T-helper 2 cell treated with Interferon-gamma antibody and Interleukin-4, amounts not matched to agents 5 μg/mL and 100 μg/mL, for 36 hours (primary cell): ENCODE data around the gene MAP7.
"Not testable (repeated sequence)": the region's sequence is repeated elsewhere in the genome, so short reads cannot be mapped to it uniquely, and the experiment has no call there.

ENCODE experiments used
- DNase-seq: peaks from one replicate; pipeline ENCODE4 v3.0.0; 2021; ENCODE audit warnings: low spot score
- H3K27ac Mint-ChIP-seq: one replicate; pipeline ENCODE4 v1.8.0; 2021; ENCODE audit warnings: mild to moderate bottlenecking, mixed read lengths
- H3K27me3 Mint-ChIP-seq: one replicate; pipeline ENCODE4 v1.8.0; 2021; ENCODE audit warnings: low read depth, mixed read lengths
- H3K36me3 Mint-ChIP-seq: one replicate; pipeline ENCODE4 v1.8.0; 2021; ENCODE audit warnings: low read depth, mixed read lengths
- H3K4me1 Mint-ChIP-seq: one replicate; pipeline ENCODE4 v1.8.0; 2021; ENCODE audit warnings: low read depth, mixed read lengths
- H3K4me3 Mint-ChIP-seq: one replicate; pipeline ENCODE4 v1.8.0; 2022; ENCODE audit warnings: mild to moderate bottlenecking, moderate library complexity, mixed read lengths
- H3K9me3 Mint-ChIP-seq: one replicate; pipeline ENCODE4 v1.8.0; 2021; ENCODE audit warnings: mixed read lengths

Gene MAP7

DNA sequence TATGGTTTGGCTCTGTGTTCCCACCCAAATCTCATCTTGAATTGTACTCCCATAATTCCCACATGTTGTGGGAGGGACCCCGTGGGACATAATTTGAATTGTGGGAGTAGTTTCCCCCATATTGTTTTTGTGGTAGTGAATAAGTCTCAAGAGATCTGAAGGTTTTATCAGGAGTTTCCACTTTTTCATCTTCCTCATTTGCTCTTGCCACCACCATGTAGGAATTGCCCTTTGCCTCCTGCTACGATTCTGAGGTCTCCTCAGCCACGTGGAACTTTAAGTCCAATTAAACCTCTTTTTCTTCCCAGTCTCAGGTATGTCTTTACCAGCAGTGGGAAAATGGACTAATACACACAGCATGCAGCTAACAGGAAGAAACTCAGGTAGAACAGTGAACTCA is 151.8 kb downstream of the MAP7 start:
- DNase-seq = no peak
- no peak overlapping the region for H3K4me3 Mint-ChIP-seq
- no peaks in the 10 kb centered on the region for H3K9me3 Mint-ChIP-seq
- no peaks in the 10 kb centered on the region for H3K36me3 Mint-ChIP-seq
- peaks cover 5% of the 10 kb centered on the region for H3K27me3 Mint-ChIP-seq
- H3K4me1 Mint-ChIP-seq = no peaks in the 10 kb centered on the region
- no peak overlapping the region for H3K27ac Mint-ChIP-seq

DNA sequence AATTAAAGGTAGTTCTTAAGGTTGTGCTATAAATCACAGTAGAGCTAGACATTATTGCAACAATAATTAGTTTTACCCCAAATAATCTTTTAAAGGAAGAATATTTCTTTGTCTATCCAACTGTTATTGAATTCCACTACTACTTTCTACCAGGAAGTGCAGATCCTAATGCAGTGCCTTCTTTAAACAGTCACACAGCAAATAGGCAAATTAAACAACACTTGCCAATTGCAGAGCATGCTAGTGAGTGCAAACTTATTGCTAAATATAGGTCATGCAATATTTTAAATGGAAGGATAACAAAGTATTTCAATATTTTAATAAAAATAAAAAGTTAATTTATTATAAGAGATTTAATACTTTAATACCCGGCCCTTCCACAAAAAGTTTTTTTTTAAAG is 153.3 kb downstream of the MAP7 start:
- H3K27ac Mint-ChIP-seq = no peak overlapping the region
- no peak for DNase-seq
- H3K9me3 Mint-ChIP-seq = no peaks in the 10 kb centered on the region
- H3K4me1 Mint-ChIP-seq = no peaks in the 10 kb centered on the region
- no peak overlapping the region for H3K4me3 Mint-ChIP-seq
- no peaks in the 10 kb centered on the region for H3K36me3 Mint-ChIP-seq
- peaks cover 5% of the 10 kb centered on the region for H3K27me3 Mint-ChIP-seq

GRCh38 chr6:136390959-136391358 is 159.3 kb downstream of the MAP7 start:
- H3K27me3 Mint-ChIP-seq, H3K9me3 Mint-ChIP-seq, H3K4me3 Mint-ChIP-seq, H3K4me1 Mint-ChIP-seq, H3K27ac Mint-ChIP-seq, H3K36me3 Mint-ChIP-seq, DNase-seq: not testable (repeated sequence)

- no peak for DNase-seq
- H3K27ac Mint-ChIP-seq = no peak overlapping the region
- no peaks in the 10 kb centered on the region for H3K36me3 Mint-ChIP-seq
- H3K4me3 Mint-ChIP-seq = no peak overlapping the region
- H3K4me1 Mint-ChIP-seq = no peaks in the 10 kb centered on the region
- no peaks in the 10 kb centered on the region for H3K9me3 Mint-ChIP-seq
- H3K27me3 Mint-ChIP-seq = peaks cover 2% of the 10 kb centered on the region
Observed at GRCh38 chr6:136387316-136387715, 162.9 kb downstream of the MAP7 start.

GRCh38 chr6:136383268-136383937 is 166.8 kb downstream of the MAP7 start:
- H3K27me3 Mint-ChIP-seq = peaks cover 6% of the 10 kb centered on the region
- H3K27ac Mint-ChIP-seq = no peak overlapping the region
- no peak for DNase-seq
- H3K9me3 Mint-ChIP-seq = no peaks in the 10 kb centered on the region
- H3K4me3 Mint-ChIP-seq = no peak overlapping the region
- no peaks in the 10 kb centered on the region for H3K36me3 Mint-ChIP-seq
- no peaks in the 10 kb centered on the region for H3K4me1 Mint-ChIP-seq

DNA sequence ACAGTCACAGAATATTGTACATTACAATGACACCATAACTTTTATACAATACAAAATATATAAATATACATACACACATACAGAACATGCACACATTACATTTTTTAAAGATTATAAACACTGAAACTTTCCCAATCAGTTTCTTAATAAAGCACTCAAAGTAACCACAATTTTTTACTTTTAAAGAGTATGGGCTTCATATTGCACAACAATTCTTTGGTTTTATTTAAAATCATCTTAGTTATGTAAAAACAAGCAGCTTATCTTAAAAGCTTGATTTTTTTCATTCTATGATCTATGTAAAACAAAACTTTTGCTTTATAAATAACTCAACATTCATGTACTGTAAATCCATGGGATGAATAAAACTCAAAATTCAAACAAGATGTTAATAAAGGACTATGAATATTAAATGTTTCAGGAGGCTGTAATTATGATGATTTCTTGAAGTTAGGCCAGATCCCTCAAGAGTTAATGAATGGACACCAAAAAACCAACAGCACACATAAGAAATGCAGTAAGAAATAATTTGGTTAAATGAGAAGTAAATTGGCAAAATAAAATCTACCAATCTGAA is 167.5 kb downstream of the MAP7 start:
- no peaks in the 10 kb centered on the region for H3K4me1 Mint-ChIP-seq
- DNase-seq = no peak
- no peak overlapping the region for H3K4me3 Mint-ChIP-seq
- H3K36me3 Mint-ChIP-seq = no peaks in the 10 kb centered on the region
- H3K27me3 Mint-ChIP-seq = peaks cover 6% of the 10 kb centered on the region
- no peak overlapping the region for H3K27ac Mint-ChIP-seq
- H3K9me3 Mint-ChIP-seq = no peaks in the 10 kb centered on the region

GRCh38 chr6:136378888-136379287 is 171.3 kb downstream of the MAP7 start:
- H3K4me1 Mint-ChIP-seq = no peaks in the 10 kb centered on the region
- peaks cover 8% of the 10 kb centered on the region for H3K27me3 Mint-ChIP-seq
- H3K36me3 Mint-ChIP-seq = no peaks in the 10 kb centered on the region
- H3K4me3 Mint-ChIP-seq = no peak overlapping the region
- no peaks in the 10 kb centered on the region for H3K9me3 Mint-ChIP-seq
- DNase-seq = no peak
- no peak overlapping the region for H3K27ac Mint-ChIP-seq

DNA sequence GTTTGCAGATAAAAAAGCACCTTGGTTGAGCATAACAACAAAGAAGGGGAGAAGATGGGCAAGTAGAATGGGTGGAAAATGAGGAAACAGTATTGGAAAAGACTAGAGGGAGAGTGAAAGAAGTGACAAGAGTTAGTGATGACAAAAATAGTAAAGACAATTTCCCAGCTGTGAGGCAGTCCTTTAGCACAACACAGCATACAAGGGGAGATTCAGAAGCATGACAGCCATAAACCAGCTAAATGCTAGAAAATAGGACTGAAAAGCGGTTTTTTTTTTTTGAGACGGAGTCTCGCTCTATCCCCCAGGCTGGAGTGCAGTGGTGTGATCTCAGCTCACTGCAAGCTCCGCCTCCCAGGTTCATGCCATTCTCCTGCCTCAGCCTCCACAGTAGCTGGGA is 174.4 kb downstream of the MAP7 start:
- H3K27me3 Mint-ChIP-seq = peaks cover 18% of the 10 kb centered on the region
- not testable (repeated sequence) for H3K36me3 Mint-ChIP-seq, DNase-seq, H3K4me1 Mint-ChIP-seq, H3K4me3 Mint-ChIP-seq, H3K27ac Mint-ChIP-seq, H3K9me3 Mint-ChIP-seq

- Mint-ChIP-seq H3K4me3 (no peak overlapping the region), H3K9me3 (no peaks in the 10 kb centered on the region), H3K36me3 (no peaks in the 10 kb centered on the region), H3K27ac (no peak overlapping the region), H3K27me3 (peaks cover 24% of the 10 kb centered on the region), H3K4me1 (no peaks in the 10 kb centered on the region)
- DNase-seq = no peak
Observed at GRCh38 chr6:136371959-136372358, 178.3 kb downstream of the MAP7 start.

DNA sequence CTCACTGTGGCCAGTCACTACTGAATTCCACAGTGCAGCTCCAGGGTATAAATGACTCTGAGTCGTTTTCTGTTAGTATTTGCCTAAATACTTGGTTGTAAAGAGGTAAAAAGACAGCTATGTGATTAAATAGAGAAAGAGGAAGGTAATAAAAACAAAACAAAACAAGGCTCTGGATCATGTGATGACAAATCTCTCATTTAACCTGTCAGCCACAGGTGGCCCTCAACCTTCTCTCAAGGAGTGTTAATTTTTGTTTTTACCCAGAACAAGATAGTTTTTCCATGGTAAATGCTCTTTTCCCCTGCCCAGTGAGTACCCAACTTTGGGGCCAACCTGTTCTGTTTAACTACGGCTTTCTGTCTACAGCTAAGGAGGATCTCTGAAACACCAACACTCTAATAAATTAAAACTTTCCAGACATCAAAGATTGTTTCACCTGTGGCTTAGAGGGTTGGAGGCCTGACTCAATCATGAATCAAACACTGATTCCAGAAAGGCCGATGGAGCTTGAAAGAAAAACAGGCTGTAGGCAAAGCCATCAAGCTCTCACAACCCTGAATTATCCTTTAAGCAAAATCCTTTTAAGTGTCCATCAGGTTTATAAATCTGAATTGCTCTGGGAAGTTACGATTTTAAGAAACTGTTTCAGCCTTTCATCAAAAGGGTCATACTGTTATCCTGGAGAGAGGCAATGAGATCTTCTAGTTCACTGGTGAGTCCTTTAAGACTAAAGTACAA is 179.1 kb downstream of the MAP7 start:
- no peak for DNase-seq
- H3K36me3 Mint-ChIP-seq = no peaks in the 10 kb centered on the region
- no peak overlapping the region for H3K27ac Mint-ChIP-seq
- no peaks in the 10 kb centered on the region for H3K9me3 Mint-ChIP-seq
- peaks cover 27% of the 10 kb centered on the region for H3K27me3 Mint-ChIP-seq
- no peak overlapping the region for H3K4me3 Mint-ChIP-seq
- peaks cover 1% of the 10 kb centered on the region for H3K4me1 Mint-ChIP-seq

- H3K27me3 Mint-ChIP-seq = peaks cover 19% of the 10 kb centered on the region
- DNase-seq = no peak
- peak overlapping the region; percentile 1 for H3K4me3 Mint-ChIP-seq
- H3K36me3 Mint-ChIP-seq = no peaks in the 10 kb centered on the region
- H3K27ac Mint-ChIP-seq = peak overlapping the region; percentile 3
- H3K4me1 Mint-ChIP-seq = peaks cover 7% of the 10 kb centered on the region
- no peaks in the 10 kb centered on the region for H3K9me3 Mint-ChIP-seq
Observed at GRCh38 chr6:136365776-136366354, 184.4 kb downstream of the MAP7 start.

DNA sequence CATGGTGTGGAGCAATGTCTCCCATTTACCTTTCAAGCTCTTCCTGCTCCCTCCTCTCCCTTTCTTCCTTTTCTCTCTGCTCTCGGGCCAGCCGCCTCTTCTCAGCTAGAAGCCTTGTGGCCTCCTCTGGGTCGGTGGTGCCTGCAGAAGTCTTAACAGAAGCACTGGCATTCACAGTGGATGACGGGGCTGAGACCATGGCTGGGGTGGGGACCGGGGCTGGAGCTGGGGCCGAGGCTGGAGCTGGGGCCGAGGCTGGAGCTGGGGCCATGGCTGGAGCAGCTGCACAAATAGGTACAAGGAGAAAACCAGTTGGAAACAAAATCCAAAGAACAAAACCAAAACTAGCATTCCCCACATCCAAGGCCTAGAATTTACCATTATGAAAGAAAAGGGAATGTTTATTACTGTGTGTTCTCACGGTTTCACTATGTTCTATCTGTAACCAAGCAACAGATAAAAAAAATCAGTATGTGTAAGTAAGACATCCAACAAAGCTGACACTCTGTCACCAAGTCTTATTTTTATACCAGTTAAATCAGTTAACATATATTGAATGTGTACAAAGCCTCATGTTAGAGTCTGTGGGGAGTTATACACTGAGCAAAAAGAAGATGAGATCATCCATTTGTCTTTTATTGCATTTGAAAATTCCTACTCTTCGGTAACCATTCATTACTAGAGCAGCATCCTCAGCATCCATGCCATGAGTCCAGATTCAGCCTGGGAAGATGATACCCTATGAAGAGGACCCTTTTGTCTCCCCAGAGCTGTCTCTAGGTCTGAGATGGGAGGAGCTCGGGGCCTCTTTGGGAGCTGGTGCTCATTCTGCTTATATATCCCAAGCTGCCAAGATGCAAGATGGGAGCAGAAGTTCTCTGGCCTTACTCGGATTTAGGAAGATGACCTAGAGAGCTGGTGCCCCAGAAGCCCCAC is 187.5 kb downstream of the MAP7 start:
- no peaks in the 10 kb centered on the region for H3K9me3 Mint-ChIP-seq
- no peaks in the 10 kb centered on the region for H3K36me3 Mint-ChIP-seq
- DNase-seq = no peak
- H3K27me3 Mint-ChIP-seq = peaks cover 19% of the 10 kb centered on the region
- peaks cover 7% of the 10 kb centered on the region for H3K4me1 Mint-ChIP-seq
- H3K27ac Mint-ChIP-seq = no peak overlapping the region
- no peak overlapping the region for H3K4me3 Mint-ChIP-seq

DNA sequence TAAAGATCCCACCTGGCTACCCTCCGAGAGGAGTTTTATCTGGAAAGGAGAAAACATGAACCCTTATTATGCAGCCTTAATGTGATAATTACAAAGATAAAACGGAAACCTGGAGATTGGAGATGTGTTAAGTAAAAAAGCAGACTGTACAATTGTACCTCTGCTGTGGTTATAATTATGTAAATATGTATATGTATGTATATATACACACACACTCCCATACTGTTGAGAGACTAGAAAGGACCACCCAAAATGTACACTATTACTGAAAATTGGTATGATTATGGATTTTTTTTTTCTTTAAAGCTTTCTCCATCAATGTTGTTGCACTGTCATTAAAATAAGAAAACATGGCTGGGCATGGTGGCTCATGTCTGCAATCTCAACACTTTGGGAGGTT is 188.4 kb downstream of the MAP7 start:
- H3K27me3 Mint-ChIP-seq = peaks cover 12% of the 10 kb centered on the region
- H3K36me3 Mint-ChIP-seq = no peaks in the 10 kb centered on the region
- no peaks in the 10 kb centered on the region for H3K9me3 Mint-ChIP-seq
- H3K27ac Mint-ChIP-seq = no peak overlapping the region
- H3K4me1 Mint-ChIP-seq = peaks cover 7% of the 10 kb centered on the region
- no peak for DNase-seq
- H3K4me3 Mint-ChIP-seq = no peak overlapping the region
